ENCODE results near the gene PPP1R18.
A peak's percentile ranks its signal among the peaks of the same experiment; 100 is the strongest.
"Not testable (repeated sequence)": the region's sequence is repeated elsewhere in the genome, so short reads cannot be mapped to it uniquely, and the experiment has no call there.

The PPP1R18 gene

GRCh38 chr6:30724906-30725667, 38.6 kb upstream of the PPP1R18 start:
- H3K4me3 ChIP-seq (ENCODE audit: low read length in 2 of 2) = no peak overlapping the region
- no peak overlapping the region for H3K9ac ChIP-seq (ENCODE audit: low read length in 2 of 2)
- H3K36me3 ChIP-seq (ENCODE audit: control insufficient read depth in 2 of 2, insufficient read depth in 2 of 2, low read length in 2 of 2) = peaks cover 40 to 48% of the 10 kb centered on the region in 2 donors
- no peaks in the 10 kb centered on the region for H3K9me3 ChIP-seq (ENCODE audit: control insufficient read depth in 2 of 2, low read length in 2 of 2)
- peaks cover 41% of the 10 kb centered on the region for H3K4me1 ChIP-seq (ENCODE audit: control insufficient read depth, insufficient read depth, low read length)
- H3K27ac ChIP-seq (ENCODE audit: low read length) = no peak overlapping the region
- no peaks in the 10 kb centered on the region for H3K27me3 ChIP-seq (ENCODE audit: control insufficient read depth in 1 of 2, insufficient read depth in 2 of 2, low read length in 2 of 2)

- not testable (repeated sequence) for H3K9ac ChIP-seq (ENCODE audit: low read length in 2 of 2); H3K9me3 ChIP-seq (ENCODE audit: control insufficient read depth in 2 of 2, low read length in 2 of 2); H3K27me3 ChIP-seq (ENCODE audit: control insufficient read depth in 1 of 2, insufficient read depth in 2 of 2, low read length in 2 of 2); H3K27ac ChIP-seq (ENCODE audit: low read length); H3K4me3 ChIP-seq (ENCODE audit: low read length in 2 of 2)
- Histone ChIP-seq H3K36me3 (ENCODE audit: control insufficient read depth in 2 of 2, insufficient read depth in 2 of 2, low read length in 2 of 2) (peaks cover 33 to 42% of the 10 kb centered on the region in 2 donors), H3K4me1 (ENCODE audit: control insufficient read depth, insufficient read depth, low read length) (peaks cover 47% of the 10 kb centered on the region)
Observed at GRCh38 chr6:30723843-30724741, 37.6 kb upstream of the PPP1R18 start.

- H3K9ac ChIP-seq (ENCODE audit: low read length in 2 of 2); H3K27me3 ChIP-seq (ENCODE audit: control insufficient read depth in 1 of 2, insufficient read depth in 2 of 2, low read length in 2 of 2); H3K4me3 ChIP-seq (ENCODE audit: low read length in 2 of 2); H3K9me3 ChIP-seq (ENCODE audit: control insufficient read depth in 2 of 2, low read length in 2 of 2): not testable (repeated sequence)
- Histone ChIP-seq H3K27ac (ENCODE audit: low read length) (peak overlapping the region; percentile 82), H3K4me1 (ENCODE audit: control insufficient read depth, insufficient read depth, low read length) (peaks cover 46% of the 10 kb centered on the region), H3K36me3 (ENCODE audit: control insufficient read depth in 2 of 2, insufficient read depth in 2 of 2, low read length in 2 of 2) (peaks cover 33 to 42% of the 10 kb centered on the region in 2 donors)
Observed at GRCh38 chr6:30723159-30723842, 36.9 kb upstream of the PPP1R18 start.

- Histone ChIP-seq H3K27me3 (ENCODE audit: control insufficient read depth in 1 of 2, insufficient read depth in 2 of 2, low read length in 2 of 2) (no peaks in the 10 kb centered on the region), H3K36me3 (ENCODE audit: control insufficient read depth in 2 of 2, insufficient read depth in 2 of 2, low read length in 2 of 2) (peaks cover 28 to 34% of the 10 kb centered on the region in 2 donors), H3K9me3 (ENCODE audit: control insufficient read depth in 2 of 2, low read length in 2 of 2) (no peaks in the 10 kb centered on the region), H3K4me3 (ENCODE audit: low read length in 2 of 2) (peak overlapping the region in 1 of 2 donors; percentile 93), H3K27ac (ENCODE audit: low read length) (peak overlapping the region; percentile 82), H3K9ac (ENCODE audit: low read length in 2 of 2) (peak overlapping the region in 1 of 2 donors; percentile 36), H3K4me1 (ENCODE audit: control insufficient read depth, insufficient read depth, low read length) (peaks cover 40% of the 10 kb centered on the region)
Observed at GRCh38 chr6:30722280-30723112, 36.1 kb upstream of the PPP1R18 start.

GRCh38 chr6:30722025-30722279, 35.5 kb upstream of the PPP1R18 start:
- Histone ChIP-seq H3K4me1 (ENCODE audit: control insufficient read depth, insufficient read depth, low read length) (peaks cover 40% of the 10 kb centered on the region), H3K36me3 (ENCODE audit: control insufficient read depth in 2 of 2, insufficient read depth in 2 of 2, low read length in 2 of 2) (peaks cover 27 to 29% of the 10 kb centered on the region in 2 donors), H3K27ac (ENCODE audit: low read length) (peak overlapping the region; percentile 82), H3K4me3 (ENCODE audit: low read length in 2 of 2) (peak overlapping the region; percentile 77 to 93), H3K9ac (ENCODE audit: low read length in 2 of 2) (peak overlapping the region; percentile 74 to 75)
- H3K9me3 ChIP-seq (ENCODE audit: control insufficient read depth in 2 of 2, low read length in 2 of 2); H3K27me3 ChIP-seq (ENCODE audit: control insufficient read depth in 1 of 2, insufficient read depth in 2 of 2, low read length in 2 of 2): not testable (repeated sequence)

GRCh38 chr6:30721198-30722024, 35.0 kb upstream of the PPP1R18 start:
- H3K4me1 ChIP-seq (ENCODE audit: control insufficient read depth, insufficient read depth, low read length) = peaks cover 45% of the 10 kb centered on the region
- no peaks in the 10 kb centered on the region for H3K27me3 ChIP-seq (ENCODE audit: control insufficient read depth in 1 of 2, insufficient read depth in 2 of 2, low read length in 2 of 2)
- no peaks in the 10 kb centered on the region for H3K9me3 ChIP-seq (ENCODE audit: control insufficient read depth in 2 of 2, low read length in 2 of 2)
- peak overlapping the region; percentile 79 to 90 for H3K9ac ChIP-seq (ENCODE audit: low read length in 2 of 2)
- peak overlapping the region; percentile 92 to 93 for H3K4me3 ChIP-seq (ENCODE audit: low read length in 2 of 2)
- H3K36me3 ChIP-seq (ENCODE audit: control insufficient read depth in 2 of 2, insufficient read depth in 2 of 2, low read length in 2 of 2) = peaks cover 25% of the 10 kb centered on the region in 2 donors
- H3K27ac ChIP-seq (ENCODE audit: low read length) = peak overlapping the region; percentile 85

- peak overlapping the region; percentile 85 for H3K27ac ChIP-seq (ENCODE audit: low read length)
- no peaks in the 10 kb centered on the region for H3K9me3 ChIP-seq (ENCODE audit: control insufficient read depth in 2 of 2, low read length in 2 of 2)
- peak overlapping the region; percentile 92 to 93 for H3K4me3 ChIP-seq (ENCODE audit: low read length in 2 of 2)
- peak overlapping the region; percentile 79 to 90 for H3K9ac ChIP-seq (ENCODE audit: low read length in 2 of 2)
- no peaks in the 10 kb centered on the region for H3K27me3 ChIP-seq (ENCODE audit: control insufficient read depth in 1 of 2, insufficient read depth in 2 of 2, low read length in 2 of 2)
- H3K36me3 ChIP-seq (ENCODE audit: control insufficient read depth in 2 of 2, insufficient read depth in 2 of 2, low read length in 2 of 2) = peaks cover 22 to 23% of the 10 kb centered on the region in 2 donors
- H3K4me1 ChIP-seq (ENCODE audit: control insufficient read depth, insufficient read depth, low read length) = peaks cover 45% of the 10 kb centered on the region
Observed at GRCh38 chr6:30720738-30721197, 34.3 kb upstream of the PPP1R18 start.

- H3K36me3 ChIP-seq (ENCODE audit: control insufficient read depth in 2 of 2, insufficient read depth in 2 of 2, low read length in 2 of 2) = peaks cover 16 to 20% of the 10 kb centered on the region in 2 donors
- H3K9ac ChIP-seq (ENCODE audit: low read length in 2 of 2) = peak within 1 kb of the TSS; percentile 79 to 90
- peak within 1 kb of the TSS; percentile 92 to 93 for H3K4me3 ChIP-seq (ENCODE audit: low read length in 2 of 2)
- no peaks in the 10 kb centered on the region for H3K9me3 ChIP-seq (ENCODE audit: control insufficient read depth in 2 of 2, low read length in 2 of 2)
- peaks cover 43% of the 10 kb centered on the region for H3K4me1 ChIP-seq (ENCODE audit: control insufficient read depth, insufficient read depth, low read length)
- no peaks in the 10 kb centered on the region for H3K27me3 ChIP-seq (ENCODE audit: control insufficient read depth in 1 of 2, insufficient read depth in 2 of 2, low read length in 2 of 2)
- H3K27ac ChIP-seq (ENCODE audit: low read length) = peak within 1 kb of the TSS; percentile 85
Observed at GRCh38 chr6:30719791-30720737, 33.6 kb upstream of the PPP1R18 start, which contains the start of gene TUBB. Gene TUBB (plus strand): TSS chr6:30720352. CDS start chr6:30720507, 155 bp downstream.

GRCh38 chr6:30719356-30719755, 32.9 kb upstream of the PPP1R18 start:
- H3K4me3 ChIP-seq (ENCODE audit: low read length in 2 of 2) = peak overlapping the region; percentile 55 to 93
- H3K4me1 ChIP-seq (ENCODE audit: control insufficient read depth, insufficient read depth, low read length) = peaks cover 37% of the 10 kb centered on the region
- H3K9me3 ChIP-seq (ENCODE audit: control insufficient read depth in 2 of 2, low read length in 2 of 2) = no peaks in the 10 kb centered on the region
- H3K27me3 ChIP-seq (ENCODE audit: control insufficient read depth in 1 of 2, insufficient read depth in 2 of 2, low read length in 2 of 2) = no peaks in the 10 kb centered on the region
- H3K9ac ChIP-seq (ENCODE audit: low read length in 2 of 2) = peak overlapping the region in 1 of 2 donors; percentile 71
- peaks cover 14% of the 10 kb centered on the region in 2 donors for H3K36me3 ChIP-seq (ENCODE audit: control insufficient read depth in 2 of 2, insufficient read depth in 2 of 2, low read length in 2 of 2)
- peak overlapping the region; percentile 85 for H3K27ac ChIP-seq (ENCODE audit: low read length)

Measured in stomach smooth muscle (tissue), 2 donors.